Testis (tissue), 2 donors: ENCODE measurements around the gene PEA15.

Source experiments
- POLR2A ChIP-seq: fragments of 450-650 bp; IDR thresholded peaks from one replicate; pipeline ENCODE4 v1.6.1; 2017; ENCODE audit warnings: antibody characterized with exemption, mild to moderate bottlenecking, moderate library complexity
- TF ChIP-seq, protein P1 (sequence below), 3 experiments: fragments of 450-650 bp in 2 of 3; fragments of 200-600 bp in 1 of 3; sonication (generic) in 1 of 3; IDR thresholded peaks; one replicate each; pipeline ENCODE4 v1.5.1; 2016 to 2019; ENCODE audit warnings: antibody characterized with exemption in 3 of 3, mild to moderate bottlenecking in 2 of 3, moderate library complexity in 1 of 3

DNA sequence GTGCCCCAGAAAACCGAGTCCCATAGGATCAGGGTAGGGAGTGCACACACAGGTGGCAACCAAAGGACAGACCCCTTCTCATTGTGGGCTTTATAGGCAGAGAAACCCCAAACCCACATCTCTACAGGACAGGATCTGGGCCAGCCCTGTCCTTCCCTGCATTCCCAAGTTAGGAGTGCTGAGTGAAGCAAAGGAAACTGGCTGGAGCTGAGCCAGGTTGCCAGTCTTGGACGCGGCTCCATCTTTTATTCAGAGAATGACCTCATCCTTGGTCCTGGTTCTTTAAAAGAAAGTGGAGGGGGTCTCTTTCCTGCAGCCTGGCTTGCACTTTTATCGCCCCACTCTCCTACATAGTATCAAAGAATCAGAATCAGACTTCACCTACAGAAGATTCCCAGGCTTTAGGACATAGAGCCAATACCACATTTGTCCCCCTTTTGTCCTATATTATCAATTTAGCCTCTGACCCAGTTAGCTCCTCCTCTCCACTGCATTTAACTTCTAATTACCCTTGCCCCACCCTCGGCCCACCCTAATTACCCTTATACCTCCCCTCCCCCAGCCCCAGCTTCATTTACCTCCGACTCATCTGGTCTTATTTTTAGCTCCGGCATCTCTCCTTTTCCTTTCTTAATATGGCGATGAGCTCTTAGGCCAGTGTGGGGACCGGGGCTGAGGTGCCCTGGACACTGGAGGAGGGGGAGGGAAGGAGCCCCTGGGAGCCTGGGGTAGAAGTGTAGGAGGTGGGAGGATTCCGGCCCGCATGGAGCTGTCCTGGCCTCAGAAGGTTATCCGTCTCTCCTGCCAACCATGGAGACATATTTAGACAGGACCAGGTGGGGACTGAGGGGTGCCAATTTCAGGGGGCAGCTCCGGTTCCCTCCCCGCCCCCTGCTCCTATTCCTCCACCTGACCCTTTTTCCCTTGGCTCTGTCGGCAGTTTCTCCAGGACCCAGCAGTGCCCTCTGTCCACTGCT is 15.2 kb upstream of the PEA15 start, which contains the start of gene CASQ1:
- TF ChIP-seq, protein P1, sequence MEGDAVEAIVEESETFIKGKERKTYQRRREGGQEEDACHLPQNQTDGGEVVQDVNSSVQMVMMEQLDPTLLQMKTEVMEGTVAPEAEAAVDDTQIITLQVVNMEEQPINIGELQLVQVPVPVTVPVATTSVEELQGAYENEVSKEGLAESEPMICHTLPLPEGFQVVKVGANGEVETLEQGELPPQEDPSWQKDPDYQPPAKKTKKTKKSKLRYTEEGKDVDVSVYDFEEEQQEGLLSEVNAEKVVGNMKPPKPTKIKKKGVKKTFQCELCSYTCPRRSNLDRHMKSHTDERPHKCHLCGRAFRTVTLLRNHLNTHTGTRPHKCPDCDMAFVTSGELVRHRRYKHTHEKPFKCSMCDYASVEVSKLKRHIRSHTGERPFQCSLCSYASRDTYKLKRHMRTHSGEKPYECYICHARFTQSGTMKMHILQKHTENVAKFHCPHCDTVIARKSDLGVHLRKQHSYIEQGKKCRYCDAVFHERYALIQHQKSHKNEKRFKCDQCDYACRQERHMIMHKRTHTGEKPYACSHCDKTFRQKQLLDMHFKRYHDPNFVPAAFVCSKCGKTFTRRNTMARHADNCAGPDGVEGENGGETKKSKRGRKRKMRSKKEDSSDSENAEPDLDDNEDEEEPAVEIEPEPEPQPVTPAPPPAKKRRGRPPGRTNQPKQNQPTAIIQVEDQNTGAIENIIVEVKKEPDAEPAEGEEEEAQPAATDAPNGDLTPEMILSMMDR (IDR thresholded peaks at IDR 0.05): no peak
- no peak for TF ChIP-seq POLR2A
